Transverse colon (tissue), 4 donors: ENCODE measurements around the gene PSMB9. TPM values are rescaled to one million over a fixed set of nuclear protein-coding genes. Genes with fewer than 3 reads are reported as not detected.
A peak's percentile ranks its signal among the peaks of the same experiment; 100 is the strongest.

Source experiments
- DNase-seq: peaks from one replicate; pipeline ENCODE4 v3.0.0-alpha.2; 2019
- H3K27ac ChIP-seq, 4 donors: fragments of 200-600 bp; sonication (generic); 2 replicates each; pipeline ENCODE4 v1.5.1; 2016 to 2018; ENCODE audit warnings: inconsistent platforms in 4 of 4
- H3K27me3 ChIP-seq: fragments of 200-600 bp; sonication (generic); 2 replicates; pipeline ENCODE4 v1.5.1; 2017; ENCODE audit warnings: inconsistent platforms
- H3K36me3 ChIP-seq, 4 donors: fragments of 200-600 bp; sonication (generic); 2 replicates each; pipeline ENCODE4 v1.5.1; 2017 to 2019; ENCODE audit warnings: inconsistent platforms in 4 of 4
- H3K4me1 ChIP-seq, 4 donors: fragments of 200-600 bp; sonication (generic); 2 replicates each; pipeline ENCODE4 v1.5.1; 2017 to 2020; ENCODE audit warnings: inconsistent platforms in 4 of 4
- H3K4me3 ChIP-seq, 4 donors: fragments of 200-600 bp; sonication (generic); 1 replicate in 1 of 4; 2 replicates in 3 of 4; pipeline versions ENCODE4 v1.5.1 to v1.6.1; 2017 to 2019; ENCODE audit warnings: inconsistent platforms in 4 of 4
- H3K9me3 ChIP-seq, 2 donors: fragments of 200-600 bp; sonication (generic); 2 replicates each; pipeline ENCODE4 v1.5.1; 2017 to 2019; ENCODE audit warnings: inconsistent platforms in 2 of 2
- CTCF ChIP-seq, 5 experiments: fragments of 200-600 bp in 3 of 5; fragments of 450-650 bp in 2 of 5; sonication (generic) in 3 of 5; IDR thresholded peaks; 1 replicate in 2 of 5; 2 replicates in 3 of 5; pipeline ENCODE4 v1.5.1; 2016 to 2017; ENCODE audit warnings: antibody characterized with exemption in 5 of 5, inconsistent platforms in 3 of 5, mild to moderate bottlenecking in 2 of 5, moderate library complexity in 1 of 5
- EP300 ChIP-seq: sonication (generic); formaldehyde crosslinking; IDR thresholded peaks from one replicate; pipeline ENCODE4 v1.6.1; 2017; ENCODE audit warnings: antibody characterized with exemption, low read depth
- POLR2A ChIP-seq: fragments of 450-650 bp; IDR thresholded peaks from one replicate; pipeline ENCODE4 v1.6.1; 2016; ENCODE audit warnings: antibody characterized with exemption, mild to moderate bottlenecking, moderate library complexity
- POLR2AphosphoS5 ChIP-seq, 3 donors: sonication (generic); formaldehyde crosslinking; IDR thresholded peaks; one replicate each; pipeline ENCODE4 v1.6.1; 2016; ENCODE audit warnings: antibody characterized with exemption in 3 of 3
- WGBS, 2 donors: methylation state at CpG; one replicate each; pipeline ENCODE4 v1.1.5; 2018; ENCODE audit warnings: low coverage in 1 of 2; 5-methylcytosine and 5-hydroxymethylcytosine counted together
- in situ Hi-C, 4 donors: fragments of 200-750 bp; cut with MboI; loops; one replicate each; pipeline versions ENCODE4 v1.15.0 to v1.15.1; 2017; ENCODE audit warnings: low sequenced_read_pairs in 3 of 4, low pct_ligation_motif_present in 1 of 4, low pct_unique_long_range_greater_than_20kb in 1 of 4
- intact Hi-C: fragments of 100-400 bp; cut with DNase I; formaldehyde crosslinking; loops from one replicate; pipeline ENCODE4 v1.15.1; 2023; ENCODE audit warnings: low total_unique reads
- total RNA-seq, 4 donors: library from RNA; depleted of rRNA; stranded (reverse); fragments of >200 nt; gene quantifications; one replicate each; pipeline ENCODE4 v1.1.0, GENCODE V29; 2016

The PSMB9 gene
- total RNA-seq, 4 donors from 2014 or later, result 14.6 to 44.1 (median 32.9) TPM

DNA sequence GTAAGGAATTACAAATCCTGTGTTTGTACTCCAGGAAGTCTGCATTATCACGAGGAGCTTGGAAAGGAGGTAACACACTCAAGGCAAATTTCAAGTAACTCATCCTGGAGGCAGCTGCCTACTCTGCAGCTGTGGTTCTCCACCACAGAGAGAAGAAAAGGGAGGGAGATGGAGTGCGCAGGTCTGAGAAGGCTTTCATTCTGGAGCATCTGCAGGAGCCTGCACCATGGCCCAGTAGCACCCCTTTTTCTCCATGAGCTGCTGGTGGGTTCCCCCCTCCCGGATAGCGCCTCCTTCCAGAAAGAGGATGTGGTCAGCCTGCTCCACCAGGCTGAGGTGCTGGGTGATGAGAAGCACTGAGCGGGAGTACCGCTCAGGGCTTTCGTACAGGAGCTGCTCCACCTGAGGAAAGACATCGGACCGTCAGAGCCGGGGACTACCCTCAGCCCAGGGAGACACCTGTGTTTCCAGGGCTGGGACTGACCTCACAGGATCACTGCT is 8.6 kb upstream of the PSMB9 start:
- H3K9me3 ChIP-seq, result no peaks in the 10 kb centered on the region
- WGBS, 2 donors, result 51 to 59% methylated on average over 3 to 10 of the region's 10 CpGs
- peak overlapping the region in 2 of 4 donors; percentile 74 to 94 for H3K4me3 ChIP-seq
- H3K4me1 ChIP-seq, result peaks cover 0 to 53% (median 20%) of the 10 kb centered on the region in 4 donors
- H3K27me3 ChIP-seq, result no peaks in the 10 kb centered on the region
- in situ Hi-C loops (no loop called here), intact Hi-C loops (no loop called here)
- DNase-seq, result peak; percentile 45
- no peak for TF ChIP-seq POLR2A
- no peak for TF ChIP-seq POLR2AphosphoS5 (IDR thresholded peaks at IDR 0.05)
- TF ChIP-seq CTCF (IDR thresholded peaks at IDR 0.05), result no peak
- TF ChIP-seq EP300, result no peak
- H3K36me3 ChIP-seq, result peaks cover 0 to 48% (median 16%) of the 10 kb centered on the region in 4 donors
- peak overlapping the region; percentile 90 to 98 (median 98) for H3K27ac ChIP-seq

- 88 to 89% methylated on average over 5 to 10 of the region's 10 CpGs for WGBS, 2 donors
- H3K27ac ChIP-seq, result peak overlapping the region in 1 of 4 donors; percentile 98
- TF ChIP-seq POLR2A (no peak), EP300 (no peak), POLR2AphosphoS5 (IDR thresholded peaks at IDR 0.05) (no peak), CTCF (IDR thresholded peaks at IDR 0.05) (no peak)
- DNase-seq, result no peak
- intact Hi-C loops, result no loop called here
- in situ Hi-C loops, result no loop called here
- no peak overlapping the region for H3K4me3 ChIP-seq
- H3K4me1 ChIP-seq, result peaks cover 8 to 61% (median 25%) of the 10 kb centered on the region in 4 donors
- no peaks in the 10 kb centered on the region for H3K27me3 ChIP-seq
- no peaks in the 10 kb centered on the region for H3K9me3 ChIP-seq
- H3K36me3 ChIP-seq, result peaks cover 0 to 52% (median 16%) of the 10 kb centered on the region in 4 donors
Observed at GRCh38 chr6:32847004-32847403, 7.0 kb upstream of the PSMB9 start.

DNA sequence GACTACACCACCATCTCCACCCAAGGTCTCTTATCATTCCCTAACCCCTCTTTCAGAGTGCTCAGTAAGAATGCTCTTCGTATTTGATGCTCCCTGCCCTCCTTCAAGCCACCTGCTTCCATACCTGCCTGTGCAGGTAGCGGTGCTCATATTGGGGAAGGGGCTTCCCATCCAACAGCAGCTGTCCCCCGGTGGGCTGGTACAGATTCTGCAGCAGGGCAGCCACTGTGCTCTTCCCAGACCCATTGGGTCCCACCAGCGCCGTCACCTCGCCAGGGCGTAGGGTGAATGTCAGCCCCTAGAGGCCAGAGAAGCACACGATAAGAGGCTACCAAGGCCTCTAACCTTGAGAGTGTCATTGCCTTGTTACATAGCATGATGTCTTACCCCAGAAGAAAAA is 6.2 kb upstream of the PSMB9 start:
- no peak for TF ChIP-seq POLR2AphosphoS5 (IDR thresholded peaks at IDR 0.05)
- TF ChIP-seq CTCF (IDR thresholded peaks at IDR 0.05), result no peak
- no peak for TF ChIP-seq EP300
- TF ChIP-seq POLR2A, result no peak
- Histone ChIP-seq H3K36me3 (peaks cover 0 to 48% (median 16%) of the 10 kb centered on the region in 4 donors), H3K4me3 (no peak overlapping the region), H3K27ac (no peak overlapping the region), H3K27me3 (no peaks in the 10 kb centered on the region), H3K4me1 (peaks cover 9 to 59% (median 28%) of the 10 kb centered on the region in 4 donors), H3K9me3 (no peaks in the 10 kb centered on the region)
- intact Hi-C loops, result no loop called here
- WGBS, 2 donors, result 84 to 100% methylated on average over 2 to 8 of the region's 8 CpGs
- no peak for DNase-seq
- in situ Hi-C loops, result no loop called here

GRCh38 chr6:32849126-32849525 is 4.9 kb upstream of the PSMB9 start:
- H3K27ac ChIP-seq, result no peak overlapping the region
- in situ Hi-C loops, result no loop called here
- 75% methylated on average over 6 of the region's 6 CpGs; no CpG with 5 or more reads in 1 of the 2 donors for WGBS, 2 donors
- TF ChIP-seq EP300 (no peak), POLR2A (no peak), POLR2AphosphoS5 (IDR thresholded peaks at IDR 0.05) (no peak), CTCF (IDR thresholded peaks at IDR 0.05) (no peak)
- H3K4me3 ChIP-seq, result no peak overlapping the region
- peaks cover 9 to 53% (median 22%) of the 10 kb centered on the region in 4 donors for H3K4me1 ChIP-seq
- no peak for DNase-seq
- peaks cover 0 to 48% (median 16%) of the 10 kb centered on the region in 4 donors for H3K36me3 ChIP-seq
- no peaks in the 10 kb centered on the region for H3K9me3 ChIP-seq
- intact Hi-C loops, result no loop called here
- H3K27me3 ChIP-seq, result no peaks in the 10 kb centered on the region
